Natural killer cell (primary cell): ENCODE data around the gene SPPL3. TPM values are rescaled to one million over a fixed set of nuclear protein-coding genes. Genes with fewer than 3 reads are reported as not detected.

ENCODE experiments used
- ATAC-seq, 3 donors: fragments of 150-1000 bp in 2 of 3; fragments of 200-7000 bp in 1 of 3; cut with Tn5 transposase; 1 replicate in 1 of 3; 2 replicates in 2 of 3; pipeline ENCODE4 v1.10.0; 2021; ENCODE audit warnings: mild to moderate bottlenecking in 2 of 3, moderate library complexity in 2 of 3
- DNase-seq, 2 donors: peaks; one replicate each; pipeline versions ENCODE4 v3.0.0 to v3.0.0-alpha.2; 2013 to 2021; ENCODE audit warnings: mixed read lengths in 1 of 2
- H3K27ac ChIP-seq: one replicate; pipeline ENCODE4 v1.5.1; 2013; ENCODE audit warnings: mild to moderate bottlenecking, low read length
- H3K27me3 ChIP-seq: one replicate; pipeline ENCODE4 v1.6.1; 2013; ENCODE audit warnings: low read length; ENCODE audit not compliant: control insufficient read depth, insufficient read depth
- H3K36me3 ChIP-seq: one replicate; pipeline ENCODE4 v1.6.1; 2013; ENCODE audit warnings: low read length; ENCODE audit not compliant: control insufficient read depth, insufficient read depth
- H3K4me1 ChIP-seq: one replicate; pipeline ENCODE4 v1.6.1; 2013; ENCODE audit warnings: low read length; ENCODE audit not compliant: control insufficient read depth, insufficient read depth
- H3K4me3 ChIP-seq: one replicate; pipeline ENCODE4 v1.5.1; 2013; ENCODE audit warnings: low read length
- H3K9me3 ChIP-seq: one replicate; pipeline ENCODE4 v1.6.1; 2013; ENCODE audit warnings: low read length; ENCODE audit not compliant: control insufficient read depth, insufficient read depth
- H3K27ac Mint-ChIP-seq, 2 donors: one replicate each; pipeline ENCODE4 v1.8.0; 2022; ENCODE audit warnings: mild to moderate bottlenecking in 2 of 2, mixed read lengths in 2 of 2, moderate library complexity in 1 of 2
- H3K27me3 Mint-ChIP-seq, 2 donors: one replicate each; pipeline ENCODE4 v1.8.0; 2022; ENCODE audit warnings: low read depth in 2 of 2, mixed read lengths in 2 of 2
- H3K36me3 Mint-ChIP-seq: one replicate; pipeline ENCODE4 v1.8.0; 2022; ENCODE audit warnings: mixed read lengths
- H3K4me1 Mint-ChIP-seq, 2 donors: one replicate each; pipeline ENCODE4 v1.8.0; 2022; ENCODE audit warnings: mixed read lengths in 2 of 2
- H3K4me3 Mint-ChIP-seq: one replicate; pipeline ENCODE4 v1.8.0; 2022; ENCODE audit warnings: mild to moderate bottlenecking, moderate library complexity, mixed read lengths
- H3K9me3 Mint-ChIP-seq, 2 donors: one replicate each; pipeline ENCODE4 v1.8.0; 2022; ENCODE audit warnings: mixed read lengths in 2 of 2
- WGBS: methylation state at CpG from one replicate; pipeline ENCODE4 v1.1.7; 2013; ENCODE audit warnings: missing lambda C conversion rate; ENCODE audit not compliant: insufficient coverage; 5-methylcytosine and 5-hydroxymethylcytosine counted together
- intact Hi-C: fragments of 100-400 bp; cut with micrococcal nuclease; formaldehyde crosslinking; loops from one replicate; pipeline ENCODE4 v1.14.2; 2022
- total RNA-seq, 4 donors: library from RNA; stranded (reverse); fragments of 120-200 nt in 1 of 4; gene quantifications; one replicate each; pipeline versions ENCODE4 v1.2.3 to v1.2.4, GENCODE V29; 2013 to 2022
- TF ChIP-seq, protein P1 (sequence below): fragments of 200-600 bp; IDR thresholded peaks from one replicate; pipeline ENCODE4 v1.8.0; 2022; ENCODE audit warnings: antibody characterized with exemption

The SPPL3 gene
- total RNA-seq, 3 donors from 2014 or later (not counting 1 experiment from before 2014, with no cell fraction given), result 31.5 to 40.2 (median 39.9) TPM

- TF ChIP-seq, protein P1, sequence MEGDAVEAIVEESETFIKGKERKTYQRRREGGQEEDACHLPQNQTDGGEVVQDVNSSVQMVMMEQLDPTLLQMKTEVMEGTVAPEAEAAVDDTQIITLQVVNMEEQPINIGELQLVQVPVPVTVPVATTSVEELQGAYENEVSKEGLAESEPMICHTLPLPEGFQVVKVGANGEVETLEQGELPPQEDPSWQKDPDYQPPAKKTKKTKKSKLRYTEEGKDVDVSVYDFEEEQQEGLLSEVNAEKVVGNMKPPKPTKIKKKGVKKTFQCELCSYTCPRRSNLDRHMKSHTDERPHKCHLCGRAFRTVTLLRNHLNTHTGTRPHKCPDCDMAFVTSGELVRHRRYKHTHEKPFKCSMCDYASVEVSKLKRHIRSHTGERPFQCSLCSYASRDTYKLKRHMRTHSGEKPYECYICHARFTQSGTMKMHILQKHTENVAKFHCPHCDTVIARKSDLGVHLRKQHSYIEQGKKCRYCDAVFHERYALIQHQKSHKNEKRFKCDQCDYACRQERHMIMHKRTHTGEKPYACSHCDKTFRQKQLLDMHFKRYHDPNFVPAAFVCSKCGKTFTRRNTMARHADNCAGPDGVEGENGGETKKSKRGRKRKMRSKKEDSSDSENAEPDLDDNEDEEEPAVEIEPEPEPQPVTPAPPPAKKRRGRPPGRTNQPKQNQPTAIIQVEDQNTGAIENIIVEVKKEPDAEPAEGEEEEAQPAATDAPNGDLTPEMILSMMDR, result no peak
- Mint-ChIP-seq H3K27me3 (no peaks in the 10 kb centered on the region), H3K36me3 (peaks cover 8% of the 10 kb centered on the region), H3K4me3 (no peak overlapping the region), H3K9me3 (no peaks in the 10 kb centered on the region), H3K27ac (no peak overlapping the region), H3K4me1 (peaks cover 12 to 16% of the 10 kb centered on the region in 2 donors)
- no peak for DNase-seq
- Histone ChIP-seq H3K27ac (no peak overlapping the region), H3K9me3 (no peaks in the 10 kb centered on the region), H3K36me3 (peaks cover 48% of the 10 kb centered on the region), H3K27me3 (no peaks in the 10 kb centered on the region), H3K4me1 (peaks cover 12% of the 10 kb centered on the region), H3K4me3 (no peak overlapping the region)
- intact Hi-C loops, result no loop called here
- no peak for ATAC-seq
- 95% methylated on average over 10 of the region's 10 CpGs for WGBS
These were observed 183.0 kb downstream of the SPPL3 start for GRCh38 chr12:120720987-120721801.

DNA sequence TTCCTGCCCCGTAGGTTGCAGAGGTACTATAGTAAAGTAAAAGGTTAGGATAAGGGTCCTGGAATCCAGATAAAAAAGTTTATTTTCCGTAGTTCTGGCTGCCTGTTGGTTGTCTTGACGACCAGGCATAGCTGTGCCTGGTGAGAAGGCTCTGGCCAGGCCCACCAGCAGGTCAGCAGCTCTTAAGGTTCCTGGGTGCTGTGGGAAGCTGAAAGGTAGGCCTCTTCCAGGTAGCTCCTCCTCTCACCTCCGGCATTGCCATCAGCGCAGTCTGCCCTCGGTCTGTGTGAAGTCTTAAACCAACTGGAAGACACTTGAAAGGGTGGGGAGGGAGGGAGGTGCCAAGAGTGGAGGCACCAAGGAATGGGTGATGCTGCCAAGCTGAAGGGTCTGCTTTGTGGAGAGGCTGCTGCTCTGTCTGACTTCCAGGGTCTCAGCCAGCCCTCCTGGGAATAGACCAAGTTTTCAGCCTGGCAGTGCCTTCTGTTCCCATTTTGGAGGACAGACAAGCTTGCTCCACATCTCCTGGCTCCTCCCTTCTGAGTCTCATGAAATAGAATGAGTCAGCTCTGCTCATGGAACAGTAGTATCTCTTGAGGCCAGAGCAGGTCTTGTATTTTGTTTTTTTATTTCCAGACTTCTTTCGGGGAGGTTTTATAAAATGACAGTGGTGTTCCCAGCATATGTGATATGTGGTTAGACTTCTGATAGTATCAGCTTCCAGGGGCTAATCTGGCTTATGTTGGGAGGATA lies 183.7 kb downstream of the SPPL3 start:
- Mint-ChIP-seq H3K36me3 (peaks cover 8% of the 10 kb centered on the region), H3K27ac (no peak overlapping the region), H3K4me1 (peaks cover 10% of the 10 kb centered on the region in 2 donors), H3K4me3 (no peak overlapping the region), H3K9me3 (no peaks in the 10 kb centered on the region), H3K27me3 (no peaks in the 10 kb centered on the region)
- TF ChIP-seq, protein P1, result no peak
- H3K27me3 ChIP-seq, result no peaks in the 10 kb centered on the region
- H3K9me3 ChIP-seq, result no peaks in the 10 kb centered on the region
- peaks cover 48% of the 10 kb centered on the region for H3K36me3 ChIP-seq
- no peak overlapping the region for H3K27ac ChIP-seq
- ATAC-seq (no peak), DNase-seq (no peak)
- 80% methylated on average over 6 of the region's 7 CpGs for WGBS
- intact Hi-C loops, result no loop called here
- H3K4me3 ChIP-seq, result no peak overlapping the region
- H3K4me1 ChIP-seq, result peaks cover 7% of the 10 kb centered on the region

- H3K27me3 ChIP-seq, result no peaks in the 10 kb centered on the region
- TF ChIP-seq, protein P1, result no peak
- H3K4me1 ChIP-seq, result no peaks in the 10 kb centered on the region
- Mint-ChIP-seq H3K36me3 (peaks cover 8% of the 10 kb centered on the region), H3K4me3 (no peak overlapping the region), H3K27ac (no peak overlapping the region), H3K27me3 (no peaks in the 10 kb centered on the region), H3K4me1 (peaks cover 3% of the 10 kb centered on the region in 2 donors), H3K9me3 (no peaks in the 10 kb centered on the region)
- no peak overlapping the region for H3K27ac ChIP-seq
- no peak for ATAC-seq
- H3K4me3 ChIP-seq, result no peak overlapping the region
- peaks cover 51% of the 10 kb centered on the region for H3K36me3 ChIP-seq
- whole genome bisulfite sequencing, result 60% methylated on average over 11 of the region's 11 CpGs
- no peak for DNase-seq
- no peaks in the 10 kb centered on the region for H3K9me3 ChIP-seq
- intact Hi-C loops, result no loop called here
These were observed 184.5 kb downstream of the SPPL3 start for GRCh38 chr12:120719496-120720233.
